ENCODE data around the gene GLI2. TPM values are rescaled to one million over a fixed set of nuclear protein-coding genes. Genes with fewer than 3 reads are reported as not detected.

GLI2 gene
- total RNA-seq, 3 donors from 2014 or later (not counting 1 experiment from before 2014, with no cell fraction given) = not detected

DNA sequence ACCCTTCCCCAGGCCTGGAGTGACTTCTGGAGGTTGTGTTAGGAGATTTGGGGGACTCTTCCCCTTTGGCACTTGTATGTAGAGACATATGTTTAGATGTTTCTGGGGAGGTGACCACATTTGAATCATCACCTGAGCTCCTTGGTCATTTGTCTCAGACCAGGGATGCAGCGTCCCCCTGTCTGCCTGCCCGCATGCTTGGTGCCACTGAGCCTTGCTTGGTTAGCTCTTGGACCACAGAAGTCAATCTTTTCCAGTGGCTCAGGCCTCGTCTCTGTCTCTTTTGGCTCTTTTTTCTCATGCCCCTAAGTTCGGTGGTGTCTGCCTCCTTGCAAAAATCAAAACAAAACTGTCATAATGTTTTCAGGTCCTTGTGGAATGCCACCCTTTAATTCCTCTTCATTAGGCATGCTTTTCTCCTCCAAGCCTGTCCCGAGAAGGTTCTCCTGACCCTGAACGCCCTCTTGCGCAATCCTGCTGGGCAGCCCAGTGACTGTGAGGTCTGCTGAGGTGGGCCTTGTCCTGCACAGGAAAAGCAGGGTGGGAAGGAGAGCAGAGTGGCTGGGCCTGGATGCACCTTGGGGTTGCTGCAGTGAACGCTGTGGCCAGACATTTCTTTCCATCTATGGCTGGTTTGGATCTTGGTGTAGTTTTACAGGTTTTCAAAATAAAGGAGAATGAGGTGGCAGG, 24.9 kb downstream of the GLI2 start:
- H3K4me1 Mint-ChIP-seq = no peaks in the 10 kb centered on the region
- H3K27ac Mint-ChIP-seq = no peak overlapping the region
- Histone ChIP-seq H3K4me3 (ENCODE audit: low read length) (no peak overlapping the region), H3K27ac (ENCODE audit: low read length) (no peak overlapping the region), H3K27me3 (ENCODE audit: control insufficient read depth, insufficient read depth, low read length) (no peaks in the 10 kb centered on the region), H3K9me3 (ENCODE audit: control insufficient read depth, insufficient read depth, low read length) (no peaks in the 10 kb centered on the region), H3K4me1 (ENCODE audit: control insufficient read depth, insufficient read depth, low read length) (no peaks in the 10 kb centered on the region), H3K36me3 (ENCODE audit: control insufficient read depth, insufficient read depth, low read length) (no peaks in the 10 kb centered on the region)
- peaks cover 0 to 17% of the 10 kb centered on the region in 2 donors for H3K27me3 Mint-ChIP-seq (ENCODE audit: low read depth in 2 of 2)
- H3K36me3 Mint-ChIP-seq = no peaks in the 10 kb centered on the region
- no peaks in the 10 kb centered on the region for H3K9me3 Mint-ChIP-seq
- H3K4me3 Mint-ChIP-seq = no peak overlapping the region
- 88% methylated on average over 8 of the region's 8 CpGs for WGBS (ENCODE audit: insufficient coverage)
- intact Hi-C loops (cut with micrococcal nuclease) = no loop called here
- DNase-seq (no peak), ATAC-seq (no peak)
- TF ChIP-seq, protein P1, sequence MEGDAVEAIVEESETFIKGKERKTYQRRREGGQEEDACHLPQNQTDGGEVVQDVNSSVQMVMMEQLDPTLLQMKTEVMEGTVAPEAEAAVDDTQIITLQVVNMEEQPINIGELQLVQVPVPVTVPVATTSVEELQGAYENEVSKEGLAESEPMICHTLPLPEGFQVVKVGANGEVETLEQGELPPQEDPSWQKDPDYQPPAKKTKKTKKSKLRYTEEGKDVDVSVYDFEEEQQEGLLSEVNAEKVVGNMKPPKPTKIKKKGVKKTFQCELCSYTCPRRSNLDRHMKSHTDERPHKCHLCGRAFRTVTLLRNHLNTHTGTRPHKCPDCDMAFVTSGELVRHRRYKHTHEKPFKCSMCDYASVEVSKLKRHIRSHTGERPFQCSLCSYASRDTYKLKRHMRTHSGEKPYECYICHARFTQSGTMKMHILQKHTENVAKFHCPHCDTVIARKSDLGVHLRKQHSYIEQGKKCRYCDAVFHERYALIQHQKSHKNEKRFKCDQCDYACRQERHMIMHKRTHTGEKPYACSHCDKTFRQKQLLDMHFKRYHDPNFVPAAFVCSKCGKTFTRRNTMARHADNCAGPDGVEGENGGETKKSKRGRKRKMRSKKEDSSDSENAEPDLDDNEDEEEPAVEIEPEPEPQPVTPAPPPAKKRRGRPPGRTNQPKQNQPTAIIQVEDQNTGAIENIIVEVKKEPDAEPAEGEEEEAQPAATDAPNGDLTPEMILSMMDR (IDR thresholded peaks at IDR 0.05) = no peak

DNA sequence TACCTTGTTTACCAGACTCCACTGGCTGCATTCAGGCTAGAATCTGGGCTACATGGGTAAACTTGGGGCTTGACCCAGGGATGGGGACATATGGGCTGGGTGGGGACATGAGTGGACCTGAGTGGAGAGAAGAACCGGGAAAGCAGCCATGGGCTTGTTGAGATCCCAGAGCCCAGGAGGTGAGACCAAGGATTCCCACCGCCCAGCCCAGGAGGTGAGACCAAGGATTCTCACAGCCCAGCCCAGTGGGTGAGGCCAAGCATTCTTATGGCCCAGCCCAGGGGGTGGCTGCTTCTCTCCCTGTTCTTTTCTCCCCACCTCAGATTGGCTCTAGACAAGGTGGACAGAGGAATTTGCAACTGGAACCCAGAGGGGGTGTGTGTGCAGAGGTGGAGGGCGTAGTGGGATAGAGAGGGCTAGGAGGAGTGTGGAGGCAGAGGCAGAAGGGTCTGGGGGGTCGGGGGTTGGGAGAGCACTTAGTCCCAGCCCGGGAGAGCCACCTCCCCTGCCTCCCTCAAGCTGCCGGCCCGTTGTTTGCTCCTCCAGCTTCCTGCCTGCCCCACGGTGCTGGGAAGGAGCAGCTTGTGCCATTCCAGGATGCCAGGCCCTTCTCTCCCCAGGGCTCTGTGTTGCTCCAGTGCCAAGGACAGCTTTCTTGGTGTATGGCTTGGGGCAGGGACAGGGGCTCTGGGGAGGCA, 25.6 kb downstream of the GLI2 start:
- Histone ChIP-seq H3K4me3 (ENCODE audit: low read length) (no peak overlapping the region), H3K4me1 (ENCODE audit: control insufficient read depth, insufficient read depth, low read length) (no peaks in the 10 kb centered on the region), H3K27me3 (ENCODE audit: control insufficient read depth, insufficient read depth, low read length) (no peaks in the 10 kb centered on the region), H3K36me3 (ENCODE audit: control insufficient read depth, insufficient read depth, low read length) (no peaks in the 10 kb centered on the region), H3K9me3 (ENCODE audit: control insufficient read depth, insufficient read depth, low read length) (no peaks in the 10 kb centered on the region), H3K27ac (ENCODE audit: low read length) (no peak overlapping the region)
- Mint-ChIP-seq H3K9me3 (no peaks in the 10 kb centered on the region), H3K27ac (no peak overlapping the region), H3K27me3 (ENCODE audit: low read depth in 2 of 2) (peaks cover 0 to 17% of the 10 kb centered on the region in 2 donors), H3K4me3 (no peak overlapping the region), H3K4me1 (no peaks in the 10 kb centered on the region), H3K36me3 (no peaks in the 10 kb centered on the region)
- ATAC-seq = no peak
- intact Hi-C loops (cut with micrococcal nuclease) = no loop called here
- 78% methylated on average over 8 of the region's 8 CpGs for WGBS (ENCODE audit: insufficient coverage)
- DNase-seq = no peak
- TF ChIP-seq, protein P1 (IDR thresholded peaks at IDR 0.05) = no peak

DNA sequence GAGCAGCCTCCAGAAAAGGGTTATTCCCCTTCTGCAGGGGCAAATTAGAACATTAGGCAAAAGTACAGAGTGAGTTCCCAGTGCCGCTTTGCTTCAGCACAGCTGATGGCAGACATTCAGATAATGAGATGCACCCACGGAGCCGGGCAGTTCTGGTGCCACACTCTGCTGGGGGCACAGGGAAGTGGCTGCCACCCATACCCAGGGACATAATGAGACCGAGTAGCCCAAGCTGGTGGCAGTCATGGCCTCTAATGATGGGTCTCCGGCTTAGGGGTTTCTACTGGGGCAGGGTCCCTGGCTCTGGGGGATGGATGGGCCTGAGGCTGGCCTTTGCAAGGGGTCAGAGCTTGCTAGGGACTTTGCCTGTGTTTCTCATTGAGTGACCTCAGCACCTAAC, 26.2 kb downstream of the GLI2 start:
- H3K9me3 Mint-ChIP-seq = no peaks in the 10 kb centered on the region
- H3K27ac Mint-ChIP-seq = no peak overlapping the region
- H3K36me3 Mint-ChIP-seq = no peaks in the 10 kb centered on the region
- H3K4me3 Mint-ChIP-seq = no peak overlapping the region
- H3K4me1 ChIP-seq (ENCODE audit: control insufficient read depth, insufficient read depth, low read length) = no peaks in the 10 kb centered on the region
- 85% methylated on average over 5 of the region's 5 CpGs for WGBS (ENCODE audit: insufficient coverage)
- H3K4me1 Mint-ChIP-seq = no peaks in the 10 kb centered on the region
- TF ChIP-seq, protein P1 (IDR thresholded peaks at IDR 0.05) = no peak
- H3K27me3 Mint-ChIP-seq (ENCODE audit: low read depth in 2 of 2) = peaks cover 0 to 13% of the 10 kb centered on the region in 2 donors
- intact Hi-C loops (cut with micrococcal nuclease) = no loop called here
- no peaks in the 10 kb centered on the region for H3K27me3 ChIP-seq (ENCODE audit: control insufficient read depth, insufficient read depth, low read length)
- H3K36me3 ChIP-seq (ENCODE audit: control insufficient read depth, insufficient read depth, low read length) = no peaks in the 10 kb centered on the region
- DNase-seq = no peak
- H3K27ac ChIP-seq (ENCODE audit: low read length) = no peak overlapping the region
- H3K4me3 ChIP-seq (ENCODE audit: low read length) = no peak overlapping the region
- no peak for ATAC-seq
- no peaks in the 10 kb centered on the region for H3K9me3 ChIP-seq (ENCODE audit: control insufficient read depth, insufficient read depth, low read length)

Measured in natural killer cell (primary cell).